ENCODE data around the gene ARHGAP23. TPM values are rescaled to one million over a fixed set of nuclear protein-coding genes. Genes with fewer than 3 reads are reported as not detected.
A peak's percentile ranks its signal among the peaks of the same experiment; 100 is the strongest.

ARHGAP23 gene, protein sequence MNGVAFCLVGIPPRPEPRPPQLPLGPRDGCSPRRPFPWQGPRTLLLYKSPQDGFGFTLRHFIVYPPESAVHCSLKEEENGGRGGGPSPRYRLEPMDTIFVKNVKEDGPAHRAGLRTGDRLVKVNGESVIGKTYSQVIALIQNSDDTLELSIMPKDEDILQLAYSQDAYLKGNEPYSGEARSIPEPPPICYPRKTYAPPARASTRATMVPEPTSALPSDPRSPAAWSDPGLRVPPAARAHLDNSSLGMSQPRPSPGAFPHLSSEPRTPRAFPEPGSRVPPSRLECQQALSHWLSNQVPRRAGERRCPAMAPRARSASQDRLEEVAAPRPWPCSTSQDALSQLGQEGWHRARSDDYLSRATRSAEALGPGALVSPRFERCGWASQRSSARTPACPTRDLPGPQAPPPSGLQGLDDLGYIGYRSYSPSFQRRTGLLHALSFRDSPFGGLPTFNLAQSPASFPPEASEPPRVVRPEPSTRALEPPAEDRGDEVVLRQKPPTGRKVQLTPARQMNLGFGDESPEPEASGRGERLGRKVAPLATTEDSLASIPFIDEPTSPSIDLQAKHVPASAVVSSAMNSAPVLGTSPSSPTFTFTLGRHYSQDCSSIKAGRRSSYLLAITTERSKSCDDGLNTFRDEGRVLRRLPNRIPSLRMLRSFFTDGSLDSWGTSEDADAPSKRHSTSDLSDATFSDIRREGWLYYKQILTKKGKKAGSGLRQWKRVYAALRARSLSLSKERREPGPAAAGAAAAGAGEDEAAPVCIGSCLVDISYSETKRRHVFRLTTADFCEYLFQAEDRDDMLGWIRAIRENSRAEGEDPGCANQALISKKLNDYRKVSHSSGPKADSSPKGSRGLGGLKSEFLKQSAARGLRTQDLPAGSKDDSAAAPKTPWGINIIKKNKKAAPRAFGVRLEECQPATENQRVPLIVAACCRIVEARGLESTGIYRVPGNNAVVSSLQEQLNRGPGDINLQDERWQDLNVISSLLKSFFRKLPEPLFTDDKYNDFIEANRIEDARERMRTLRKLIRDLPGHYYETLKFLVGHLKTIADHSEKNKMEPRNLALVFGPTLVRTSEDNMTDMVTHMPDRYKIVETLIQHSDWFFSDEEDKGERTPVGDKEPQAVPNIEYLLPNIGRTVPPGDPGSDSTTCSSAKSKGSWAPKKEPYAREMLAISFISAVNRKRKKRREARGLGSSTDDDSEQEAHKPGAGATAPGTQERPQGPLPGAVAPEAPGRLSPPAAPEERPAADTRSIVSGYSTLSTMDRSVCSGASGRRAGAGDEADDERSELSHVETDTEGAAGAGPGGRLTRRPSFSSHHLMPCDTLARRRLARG (N-terminal part only)
- total RNA-seq: 31.4 TPM

DNA sequence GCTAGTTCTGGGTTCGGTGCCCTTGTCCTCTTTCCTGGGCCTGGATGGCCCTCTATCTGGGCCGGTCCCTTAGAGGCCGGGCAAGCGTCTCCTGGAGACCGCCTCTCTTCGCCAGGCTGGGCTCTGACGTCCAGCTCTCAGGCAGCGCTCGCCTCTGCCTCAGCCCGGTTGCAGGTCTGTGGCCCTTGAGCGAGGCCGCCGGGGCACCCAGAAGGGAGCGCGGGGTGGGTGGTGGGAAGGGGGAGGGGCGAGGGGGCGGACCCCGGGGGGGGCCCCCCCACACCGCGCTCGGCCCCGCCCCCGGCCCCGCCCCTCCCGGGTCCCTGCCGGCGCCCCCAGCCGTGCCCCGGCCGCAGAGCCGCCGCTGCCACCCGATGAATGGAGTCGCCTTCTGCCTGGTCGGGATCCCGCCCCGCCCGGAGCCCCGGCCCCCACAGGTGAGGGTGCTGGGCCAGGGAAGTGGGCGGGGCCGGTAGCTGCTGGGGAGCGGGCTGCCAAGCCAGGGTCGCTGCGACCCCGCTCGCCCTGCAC, at the start of gene ARHGAP23:
Gene ARHGAP23, plus strand, starts transcription at position 353 of the 531 bp plus-strand sequence. Its CDS starts 22 bp downstream, at position 375.
- no peak for FAIRE-seq
- peak; percentile 84 to 85 for DNase-seq (ENCODE audit: low spot score in 2 of 2)

DNA sequence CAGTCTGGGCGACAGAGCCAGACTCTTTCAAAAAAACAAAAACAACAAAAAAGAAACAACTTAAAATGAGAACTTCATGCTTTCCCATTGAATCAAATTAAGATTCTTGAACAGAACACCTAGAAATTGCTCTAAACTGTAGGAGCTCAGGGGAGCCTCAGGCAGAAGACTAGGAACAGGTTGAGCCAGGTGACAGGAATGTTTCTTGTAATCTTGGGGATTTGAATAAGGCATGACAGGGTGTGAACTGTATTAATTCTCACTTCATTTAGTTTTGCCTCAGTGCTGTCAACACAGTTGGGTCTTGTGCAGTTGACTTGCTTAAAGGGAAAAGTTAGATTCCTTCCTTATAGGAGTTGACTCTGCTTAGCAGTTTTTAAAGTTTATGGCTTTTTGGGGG, 48.8 kb upstream of the ARHGAP23 start:
- DNase-seq (ENCODE audit: low spot score in 2 of 2) (no peak), FAIRE-seq (no peak)

- DNase-seq (ENCODE audit: low spot score in 2 of 2): no peak
- no peak for FAIRE-seq
Observed at GRCh38 chr17:38395090-38395489, 33.2 kb upstream of the ARHGAP23 start.

DNA sequence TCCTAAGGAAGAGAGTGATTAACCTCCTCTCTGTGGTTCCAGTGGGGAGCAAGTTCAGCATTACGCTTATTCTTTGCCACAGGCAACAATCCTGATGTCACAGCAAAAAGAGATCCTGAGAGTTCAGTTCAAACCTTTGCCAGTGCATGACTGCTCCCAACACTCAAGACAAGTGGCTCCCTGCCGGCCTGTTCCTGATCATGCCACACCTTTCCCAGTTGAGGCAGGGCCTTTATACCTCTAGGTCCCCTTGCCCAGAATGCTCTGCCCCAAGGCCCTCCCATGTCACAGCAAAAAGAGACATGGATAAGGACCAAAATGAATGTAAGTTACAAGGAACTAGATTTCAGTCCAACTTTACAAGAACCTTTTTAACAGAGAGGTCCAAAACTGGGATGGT, 31.0 kb upstream of the ARHGAP23 start:
- FAIRE-seq: no peak
- no peak for DNase-seq (ENCODE audit: low spot score in 2 of 2)

GRCh38 chr17:38400286-38400685, 28.0 kb upstream of the ARHGAP23 start:
- FAIRE-seq: no peak
- no peak for DNase-seq (ENCODE audit: low spot score in 2 of 2)

GRCh38 chr17:38401459-38401858, 26.8 kb upstream of the ARHGAP23 start:
- DNase-seq (ENCODE audit: low spot score in 2 of 2) (no peak), FAIRE-seq (no peak)

DNA sequence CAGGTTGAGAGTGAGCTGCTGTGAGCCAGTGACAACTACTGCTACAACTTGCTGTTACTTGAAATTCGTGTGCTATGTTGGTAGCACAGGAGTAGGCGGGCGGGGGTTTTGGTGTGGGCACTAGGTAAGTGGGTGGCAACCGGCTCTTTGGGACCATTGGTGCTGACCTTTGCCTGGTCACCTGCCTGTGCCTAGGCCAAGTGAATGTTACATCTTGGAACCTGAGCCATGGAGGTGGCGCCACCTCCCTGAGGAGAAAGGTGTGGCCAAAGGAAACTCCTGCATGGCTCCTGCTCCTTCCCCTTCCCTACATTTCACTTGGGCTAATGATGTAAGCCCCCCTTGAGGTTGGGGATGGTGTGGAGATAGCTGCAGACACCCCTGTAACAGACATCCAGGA, 25.4 kb upstream of the ARHGAP23 start:
- DNase-seq (ENCODE audit: low spot score in 2 of 2) (no peak), FAIRE-seq (no peak)

DNA sequence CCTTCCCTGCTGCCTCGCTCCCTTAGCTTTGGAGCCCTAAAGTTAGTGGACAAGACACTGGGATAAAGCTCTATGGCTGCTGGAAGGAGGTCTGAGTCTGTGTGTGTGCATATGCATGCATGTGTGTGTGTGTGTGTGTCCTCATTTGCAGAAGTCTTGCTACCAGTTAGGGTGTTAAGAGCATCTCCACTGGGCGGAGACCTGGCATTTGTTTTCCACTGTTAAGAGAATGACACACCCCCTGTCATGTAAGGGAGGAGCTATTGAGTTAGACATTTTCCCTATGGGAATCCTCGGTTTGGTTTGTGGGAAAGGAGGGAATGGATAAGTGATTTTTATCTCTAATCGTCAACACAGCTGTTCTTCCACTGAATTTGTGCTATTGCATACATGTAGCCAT, 24.8 kb upstream of the ARHGAP23 start:
- no peak for DNase-seq (ENCODE audit: low spot score in 2 of 2)
- no peak for FAIRE-seq

GRCh38 chr17:38404174-38404943, 23.9 kb upstream of the ARHGAP23 start:
- DNase-seq (ENCODE audit: low spot score in 2 of 2) (no peak), FAIRE-seq (no peak)

DNA sequence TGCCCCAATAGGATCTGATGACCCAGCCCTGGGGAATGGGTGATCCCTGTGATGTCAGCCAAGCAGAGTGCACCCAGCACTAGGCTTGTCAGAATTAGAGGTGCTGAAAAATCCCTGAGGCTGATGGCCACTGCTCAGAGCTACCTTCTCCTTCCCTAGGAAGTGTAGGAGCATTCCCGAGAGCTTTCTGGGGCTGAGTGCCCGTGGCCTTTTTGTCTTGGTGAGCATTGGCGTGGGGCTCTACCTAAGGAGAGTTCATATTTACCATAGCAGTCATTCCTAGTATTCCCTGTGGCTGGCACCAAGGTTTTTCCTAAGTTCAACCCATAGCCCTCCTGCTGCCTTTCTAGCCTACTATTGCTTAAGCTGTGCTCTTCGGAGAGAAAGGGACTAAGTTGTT, 22.6 kb upstream of the ARHGAP23 start:
- FAIRE-seq (no peak), DNase-seq (ENCODE audit: low spot score in 2 of 2) (no peak)

GRCh38 chr17:38410201-38410600, 18.1 kb upstream of the ARHGAP23 start:
- DNase-seq (ENCODE audit: low spot score in 2 of 2) (no peak), FAIRE-seq (no peak)

DNA sequence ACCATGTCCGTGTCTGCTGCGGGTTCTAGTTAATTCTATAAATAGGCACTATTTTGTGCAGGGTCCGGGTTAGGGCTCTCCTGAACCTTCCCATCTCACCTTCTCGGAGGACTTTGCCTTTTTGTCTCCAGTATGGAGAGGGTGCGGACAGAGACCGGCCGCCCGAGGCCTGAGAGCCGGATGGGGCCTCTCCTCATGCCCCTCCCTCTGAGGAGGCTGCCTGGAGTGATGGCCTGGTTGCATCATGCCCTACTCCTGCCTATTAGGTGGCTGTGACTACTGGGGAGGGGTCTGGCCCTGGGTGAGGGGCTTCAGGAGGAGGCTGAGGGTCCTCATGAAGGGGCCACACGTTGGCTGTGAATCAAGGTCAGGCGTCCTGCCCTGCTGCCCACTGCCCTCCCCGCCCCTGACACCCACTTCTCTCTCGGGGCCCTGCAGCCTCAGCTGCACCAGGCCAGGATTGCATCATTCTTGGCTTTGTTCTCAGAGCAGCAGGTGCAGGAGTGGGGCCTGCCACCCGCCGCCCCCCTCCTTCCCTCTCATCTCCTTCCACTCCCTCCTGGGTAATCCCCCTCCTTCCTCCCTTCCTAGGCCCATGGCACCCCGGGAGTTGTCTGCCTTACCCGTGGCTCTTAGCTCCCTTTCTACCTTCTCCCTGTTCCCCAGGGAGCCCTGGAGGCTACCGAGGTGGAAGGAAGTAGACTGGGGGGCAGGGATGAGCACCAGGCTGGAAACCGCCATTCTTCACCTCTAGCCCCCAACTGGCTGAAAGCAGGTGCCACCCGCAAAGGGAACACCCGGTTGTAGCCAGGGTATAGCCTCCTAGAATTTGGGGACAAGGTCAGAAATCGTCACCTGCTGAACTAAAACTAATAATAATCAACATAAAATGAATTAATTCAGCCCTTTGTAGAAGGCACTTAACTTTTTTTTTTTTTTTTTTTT, 12.7 kb upstream of the ARHGAP23 start:
- peak in 1 of 2 donors; percentile 57 for DNase-seq (ENCODE audit: low spot score in 2 of 2)
- no peak for FAIRE-seq

DNA sequence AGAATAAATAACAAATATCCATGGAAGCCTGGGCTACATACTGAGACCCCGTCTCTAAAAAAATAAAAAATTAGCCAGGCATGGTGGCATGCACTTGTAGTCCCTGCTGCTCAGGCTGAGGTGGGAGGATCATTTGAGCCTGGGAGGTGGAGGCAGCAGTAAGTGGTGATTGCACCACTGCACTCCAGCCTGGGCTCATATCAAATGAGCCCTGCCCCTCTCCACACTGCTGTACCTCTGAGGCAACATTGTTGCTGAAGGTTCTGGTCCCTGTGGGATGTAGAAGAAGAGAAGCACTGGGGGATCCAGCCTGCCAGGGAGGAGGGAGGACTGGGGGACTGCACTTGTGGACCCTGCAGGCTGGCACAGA, 11.4 kb upstream of the ARHGAP23 start:
- FAIRE-seq (no peak), DNase-seq (ENCODE audit: low spot score in 2 of 2) (no peak)

DNA sequence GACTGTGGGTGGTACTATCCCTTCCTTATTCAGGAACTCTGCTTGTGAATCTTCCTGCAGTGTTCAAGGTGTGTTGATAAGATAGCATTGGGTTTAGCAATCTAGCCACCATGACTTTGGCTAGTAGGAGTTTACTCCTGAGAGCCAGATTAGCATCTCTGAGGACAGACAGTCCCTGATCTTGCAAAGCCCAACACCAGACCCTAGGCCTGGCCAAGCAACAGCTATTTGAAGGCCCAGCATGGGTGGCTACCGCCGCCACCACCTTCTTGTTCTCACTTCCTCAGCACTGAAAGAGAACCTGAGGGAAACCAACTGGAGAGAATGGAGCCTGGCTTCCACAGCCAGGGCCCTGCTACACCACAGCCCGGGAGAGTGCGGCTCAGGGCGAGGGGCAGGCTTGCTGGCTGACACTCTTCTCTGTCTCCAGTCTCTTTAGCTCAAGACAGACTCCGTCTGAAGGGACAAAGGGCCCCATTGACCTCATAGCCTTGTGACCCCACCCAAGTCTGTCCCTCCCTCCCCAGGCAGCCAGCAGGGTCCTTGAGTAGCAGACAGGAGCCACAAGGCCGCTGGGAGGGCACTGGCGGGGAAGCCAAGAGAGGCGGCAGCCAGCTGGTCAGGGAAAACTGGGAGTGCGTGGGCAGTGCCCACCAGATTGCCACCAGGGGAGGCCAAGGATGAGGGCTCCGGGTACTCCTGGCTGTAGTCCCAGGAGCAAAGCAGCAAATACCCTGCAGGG, 10.9 kb upstream of the ARHGAP23 start:
- FAIRE-seq (no peak), DNase-seq (ENCODE audit: low spot score in 2 of 2) (no peak)

DNA sequence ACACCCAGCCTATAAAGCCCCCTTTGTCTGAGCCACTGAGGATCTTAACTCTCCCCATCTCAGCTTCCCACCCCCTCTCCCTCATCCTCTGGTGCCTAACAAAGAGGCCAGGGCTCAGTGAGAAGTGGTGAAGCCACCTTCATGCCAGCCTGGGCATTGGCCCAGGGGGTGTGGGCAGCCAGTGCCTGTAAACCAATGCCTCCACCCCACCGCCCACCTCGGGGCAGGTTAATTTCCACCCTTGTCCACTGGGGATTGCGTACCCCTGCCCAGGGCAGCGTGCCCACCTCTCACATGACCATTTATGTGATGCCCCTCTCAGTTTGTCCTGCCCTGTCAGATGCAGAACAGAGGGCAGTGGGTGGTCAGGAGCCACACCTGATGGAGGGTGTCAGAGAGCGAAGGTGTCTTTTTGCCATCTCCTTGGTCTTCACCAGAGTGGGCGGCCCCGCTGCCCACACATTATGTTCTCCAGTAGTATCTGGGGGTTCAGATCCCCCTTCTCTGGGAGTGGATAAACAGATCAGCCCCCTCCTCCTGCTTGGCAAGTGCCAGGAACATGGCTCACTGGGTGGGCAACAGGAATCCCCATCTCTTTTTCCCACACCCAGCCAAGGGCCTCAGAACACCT, 10.1 kb upstream of the ARHGAP23 start:
- DNase-seq (ENCODE audit: low spot score in 2 of 2) (peak in 1 of 2 donors; percentile 60), FAIRE-seq (no peak)

GRCh38 chr17:38418693-38419507, 9.4 kb upstream of the ARHGAP23 start:
- DNase-seq (ENCODE audit: low spot score in 2 of 2) (peak in 1 of 2 donors; percentile 55), FAIRE-seq (no peak)

All from frontal cortex (tissue), 4 donors.